Ovary (tissue), 3 donors: ENCODE data around the gene NCK2.

Experiments
- CTCF ChIP-seq, 3 donors: fragments of 450-650 bp in 2 of 3; fragments of 200-600 bp in 1 of 3; IDR thresholded peaks; one replicate each; pipeline versions ENCODE4 v1.5.1 to v1.8.0; 2016 to 2022; ENCODE audit warnings: antibody characterized with exemption in 3 of 3, mild to moderate bottlenecking in 1 of 3
- POLR2A ChIP-seq: fragments of 450-650 bp; IDR thresholded peaks from one replicate; pipeline ENCODE4 v1.6.1; 2017; ENCODE audit warnings: antibody characterized with exemption, mild to moderate bottlenecking, moderate library complexity
- donor health status: DM: no; HTN: no; CAD: no.

GRCh38 chr2:105894327-105894944 lies 149.7 kb downstream of the NCK2 start:
- TF ChIP-seq POLR2A (no peak), CTCF (IDR thresholded peaks at IDR 0.05) (no peak)
